Measurements from ENCODE around the gene RPRD1B.
A peak's percentile ranks its signal among the peaks of the same experiment; 100 is the strongest.

Gene RPRD1B

GRCh38 chr20:38113401-38114325 is 80.1 kb downstream of the RPRD1B start:
- no peak; the same call in 1 of the 2 replicates for TF ChIP-seq CTCF (conservative IDR thresholded peaks at IDR 0.05; ENCODE audit: low read depth)
- ChIA-PET POLR2A (ENCODE audit: low non-redundant PET) (no interaction called here), CTCF (interaction anchor here (0.6 to 6.1 kb wide), 8 partner anchors 10 to 705 kb away, joined by 3 to 31 read pairs (median 4); no protein-coding TSS in a partner anchor)
- no peak overlapping the region for H3K27ac ChIP-seq
- DNase-seq (ENCODE audit: low spot score), result peak; percentile 46

GRCh38 chr20:38114353-38114791 is 80.8 kb downstream of the RPRD1B start:
- DNase-seq (ENCODE audit: low spot score), result no peak
- no peak for TF ChIP-seq CTCF (conservative IDR thresholded peaks at IDR 0.05; ENCODE audit: low read depth)
- ChIA-PET POLR2A (ENCODE audit: low non-redundant PET) (no interaction called here), CTCF (interaction anchor here (0.6 to 6.1 kb wide), 6 partner anchors 9 to 107 kb away, joined by 3 to 31 read pairs (median 6); no protein-coding TSS in a partner anchor)
- no peak overlapping the region for H3K27ac ChIP-seq

GRCh38 chr20:38115205-38115604 is 81.7 kb downstream of the RPRD1B start:
- no peak for DNase-seq (ENCODE audit: low spot score)
- ChIA-PET CTCF (interaction anchor here (0.6 to 6.1 kb wide), 3 partner anchors 12 to 550 kb away, joined by 3 to 31 read pairs (median 3); no protein-coding TSS in a partner anchor), POLR2A (ENCODE audit: low non-redundant PET) (no interaction called here)
- no peak for TF ChIP-seq CTCF (conservative IDR thresholded peaks at IDR 0.05; ENCODE audit: low read depth)
- no peak overlapping the region for H3K27ac ChIP-seq

- ChIA-PET POLR2A (ENCODE audit: low non-redundant PET) (no interaction called here), CTCF (interaction anchor here (0.6 to 0.7 kb wide), 2 partner anchors 122 to 551 kb away, joined by 3 to 4 read pairs; no protein-coding TSS in a partner anchor)
- no peak for TF ChIP-seq CTCF (conservative IDR thresholded peaks at IDR 0.05; ENCODE audit: low read depth)
- no peak overlapping the region for H3K27ac ChIP-seq
- no peak for DNase-seq (ENCODE audit: low spot score)
Observed at GRCh38 chr20:38115896-38116295, 82.3 kb downstream of the RPRD1B start.

GRCh38 chr20:38116409-38117165 is 83.0 kb downstream of the RPRD1B start:
- H3K27ac ChIP-seq, result no peak overlapping the region
- ChIA-PET POLR2A (ENCODE audit: low non-redundant PET) (no interaction called here), CTCF (interaction anchor here (0.6 kb wide), 1 partner anchor 121 kb away, joined by 4 read pairs; no protein-coding TSS in a partner anchor)
- TF ChIP-seq CTCF (conservative IDR thresholded peaks at IDR 0.05; ENCODE audit: low read depth), result no peak
- no peak for DNase-seq (ENCODE audit: low spot score)

GRCh38 chr20:38117205-38117604 is 83.7 kb downstream of the RPRD1B start:
- ChIA-PET POLR2A (ENCODE audit: low non-redundant PET) (no interaction called here), CTCF (no interaction called here)
- DNase-seq (ENCODE audit: low spot score), result no peak
- no peak overlapping the region for H3K27ac ChIP-seq
- TF ChIP-seq CTCF (conservative IDR thresholded peaks at IDR 0.05; ENCODE audit: low read depth), result no peak

Measured in RWPE1 (cell line).